ENCODE measurements around the gene TBPL1. TPM values are rescaled to one million over a fixed set of nuclear protein-coding genes. Genes with fewer than 3 reads are reported as not detected.

Gene TBPL1
- total RNA-seq, 4 donors from 2014 or later = 4.5 to 8.0 (median 6.0) TPM

DNA sequence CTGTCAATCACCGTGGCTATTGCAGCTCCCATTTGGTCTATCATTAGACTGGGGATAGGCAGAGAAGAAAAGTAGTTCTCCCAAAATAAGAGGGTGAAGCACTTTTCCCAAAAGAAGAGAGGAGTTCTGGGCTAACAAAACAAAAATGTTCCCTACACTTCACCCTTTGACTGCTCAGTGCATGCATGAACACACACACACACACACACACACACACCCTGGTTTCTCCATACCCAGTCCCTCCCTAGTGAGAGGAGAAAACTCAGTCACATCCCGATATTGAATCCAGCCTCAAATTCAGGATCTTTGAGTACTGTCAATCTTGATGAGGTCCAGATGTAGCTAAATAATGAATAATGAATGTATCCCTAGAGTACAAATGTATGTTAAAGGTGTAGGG, 4.6 kb upstream of the TBPL1 start:
- TF ChIP-seq, protein P1, sequence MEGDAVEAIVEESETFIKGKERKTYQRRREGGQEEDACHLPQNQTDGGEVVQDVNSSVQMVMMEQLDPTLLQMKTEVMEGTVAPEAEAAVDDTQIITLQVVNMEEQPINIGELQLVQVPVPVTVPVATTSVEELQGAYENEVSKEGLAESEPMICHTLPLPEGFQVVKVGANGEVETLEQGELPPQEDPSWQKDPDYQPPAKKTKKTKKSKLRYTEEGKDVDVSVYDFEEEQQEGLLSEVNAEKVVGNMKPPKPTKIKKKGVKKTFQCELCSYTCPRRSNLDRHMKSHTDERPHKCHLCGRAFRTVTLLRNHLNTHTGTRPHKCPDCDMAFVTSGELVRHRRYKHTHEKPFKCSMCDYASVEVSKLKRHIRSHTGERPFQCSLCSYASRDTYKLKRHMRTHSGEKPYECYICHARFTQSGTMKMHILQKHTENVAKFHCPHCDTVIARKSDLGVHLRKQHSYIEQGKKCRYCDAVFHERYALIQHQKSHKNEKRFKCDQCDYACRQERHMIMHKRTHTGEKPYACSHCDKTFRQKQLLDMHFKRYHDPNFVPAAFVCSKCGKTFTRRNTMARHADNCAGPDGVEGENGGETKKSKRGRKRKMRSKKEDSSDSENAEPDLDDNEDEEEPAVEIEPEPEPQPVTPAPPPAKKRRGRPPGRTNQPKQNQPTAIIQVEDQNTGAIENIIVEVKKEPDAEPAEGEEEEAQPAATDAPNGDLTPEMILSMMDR (IDR thresholded peaks at IDR 0.05; ENCODE audit: low read depth) = no peak

DNA sequence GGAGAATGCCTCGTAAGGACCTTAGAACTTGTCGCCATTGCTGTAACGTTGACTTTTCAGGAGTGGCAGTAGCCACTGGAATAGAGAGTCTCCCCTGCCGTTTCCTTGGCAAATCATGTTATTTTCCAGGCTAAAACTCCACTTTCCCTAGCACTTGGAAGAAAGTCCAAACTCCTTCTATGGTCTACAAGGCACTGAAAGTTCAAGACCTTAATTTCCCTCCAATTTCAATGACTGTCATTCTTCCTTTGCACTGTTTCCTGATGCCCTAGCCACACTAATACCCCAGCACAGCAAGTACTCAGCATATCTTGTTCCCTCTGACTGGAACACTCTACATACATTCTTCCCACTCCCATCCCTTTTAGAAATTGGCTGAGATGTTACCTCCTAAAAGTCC, 1.8 kb upstream of the TBPL1 start:
- TF ChIP-seq, protein P1 (IDR thresholded peaks at IDR 0.05; ENCODE audit: low read depth) = no peak

DNA sequence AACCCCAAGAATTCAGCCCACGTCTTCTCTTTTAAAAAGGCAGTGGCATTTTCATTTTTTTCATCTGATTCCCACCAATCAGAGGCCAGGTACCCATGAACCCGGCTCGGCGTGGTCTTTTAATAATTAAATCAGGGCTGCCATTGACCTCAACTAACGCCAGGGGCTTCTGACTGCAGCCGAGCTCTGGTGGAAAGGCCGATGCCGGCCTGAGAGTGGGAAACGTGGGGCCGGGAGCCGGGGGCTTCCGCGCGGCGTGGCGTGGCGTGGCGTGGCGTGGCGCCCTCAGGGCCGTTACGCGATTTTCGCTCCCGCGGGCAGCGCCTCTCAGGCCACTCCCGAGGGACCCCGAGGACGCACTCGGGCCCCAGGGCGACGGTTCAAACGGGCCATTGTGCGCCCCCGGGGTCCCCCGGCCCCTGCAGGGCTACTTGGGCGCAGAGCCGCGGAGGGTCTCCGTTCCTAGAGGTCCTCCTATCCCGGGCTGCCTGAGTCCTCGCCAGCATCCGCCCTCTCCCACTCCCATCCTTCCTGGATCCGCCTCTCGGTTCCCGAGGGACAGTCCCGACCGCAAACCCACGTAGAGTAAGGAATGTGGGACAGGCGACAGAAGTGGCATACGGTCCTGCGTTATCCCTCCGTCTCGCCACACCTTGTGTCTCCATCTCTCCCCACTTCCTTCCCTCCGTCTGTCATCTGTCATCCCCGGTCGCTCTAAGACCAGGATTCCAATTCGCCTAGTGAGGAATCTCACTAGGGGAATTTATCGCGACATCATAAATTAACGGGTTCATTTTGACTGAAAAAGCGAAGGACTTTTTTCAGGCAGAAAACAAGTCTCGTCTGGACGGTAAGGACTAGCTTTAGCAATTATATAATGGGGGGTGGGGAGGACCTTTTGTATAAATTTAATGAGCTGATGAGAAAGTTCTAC, 876 bp upstream of the TBPL1 start:
- TF ChIP-seq, protein P1 (IDR thresholded peaks at IDR 0.05; ENCODE audit: low read depth) = no peak

DNA sequence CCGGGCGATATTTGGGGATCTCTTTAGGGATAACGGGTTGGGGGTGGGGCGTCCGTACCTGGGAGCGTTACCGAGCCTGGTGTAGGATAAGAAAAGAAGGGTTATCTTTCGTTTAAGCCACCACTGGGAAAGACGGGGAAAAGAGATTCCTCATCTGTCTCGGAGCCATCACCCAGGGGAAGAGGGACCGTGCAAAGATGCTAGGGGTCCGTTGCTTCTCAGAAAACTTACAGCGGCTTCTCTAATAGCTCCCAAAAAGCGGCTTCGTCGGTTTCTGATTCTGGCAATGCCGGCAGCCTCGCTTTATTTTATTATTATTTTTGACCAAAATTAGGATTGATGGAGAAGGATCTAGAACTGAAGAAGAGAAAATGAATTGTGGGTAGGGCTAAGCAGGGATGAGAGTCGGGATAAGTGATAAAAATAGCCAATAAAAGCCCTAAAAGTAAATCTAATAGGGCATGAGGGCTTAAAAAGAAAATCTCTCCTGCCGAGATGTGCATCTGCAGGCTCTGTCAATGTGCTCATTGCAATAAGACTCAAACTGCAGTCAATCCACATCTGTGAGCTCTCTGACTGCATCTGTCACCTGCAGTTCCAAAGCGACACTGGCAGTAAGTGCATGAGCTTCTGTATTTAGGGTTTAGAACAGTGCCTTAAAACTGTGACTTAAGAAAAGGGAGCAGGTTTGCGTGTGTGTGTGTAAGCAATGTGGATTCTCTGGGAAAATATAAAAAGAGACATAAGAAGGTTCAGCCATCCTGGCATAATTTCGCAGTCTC, 801 bp downstream of the TBPL1 start:
- TF ChIP-seq, protein P1 (IDR thresholded peaks at IDR 0.05; ENCODE audit: low read depth) = no peak

DNA sequence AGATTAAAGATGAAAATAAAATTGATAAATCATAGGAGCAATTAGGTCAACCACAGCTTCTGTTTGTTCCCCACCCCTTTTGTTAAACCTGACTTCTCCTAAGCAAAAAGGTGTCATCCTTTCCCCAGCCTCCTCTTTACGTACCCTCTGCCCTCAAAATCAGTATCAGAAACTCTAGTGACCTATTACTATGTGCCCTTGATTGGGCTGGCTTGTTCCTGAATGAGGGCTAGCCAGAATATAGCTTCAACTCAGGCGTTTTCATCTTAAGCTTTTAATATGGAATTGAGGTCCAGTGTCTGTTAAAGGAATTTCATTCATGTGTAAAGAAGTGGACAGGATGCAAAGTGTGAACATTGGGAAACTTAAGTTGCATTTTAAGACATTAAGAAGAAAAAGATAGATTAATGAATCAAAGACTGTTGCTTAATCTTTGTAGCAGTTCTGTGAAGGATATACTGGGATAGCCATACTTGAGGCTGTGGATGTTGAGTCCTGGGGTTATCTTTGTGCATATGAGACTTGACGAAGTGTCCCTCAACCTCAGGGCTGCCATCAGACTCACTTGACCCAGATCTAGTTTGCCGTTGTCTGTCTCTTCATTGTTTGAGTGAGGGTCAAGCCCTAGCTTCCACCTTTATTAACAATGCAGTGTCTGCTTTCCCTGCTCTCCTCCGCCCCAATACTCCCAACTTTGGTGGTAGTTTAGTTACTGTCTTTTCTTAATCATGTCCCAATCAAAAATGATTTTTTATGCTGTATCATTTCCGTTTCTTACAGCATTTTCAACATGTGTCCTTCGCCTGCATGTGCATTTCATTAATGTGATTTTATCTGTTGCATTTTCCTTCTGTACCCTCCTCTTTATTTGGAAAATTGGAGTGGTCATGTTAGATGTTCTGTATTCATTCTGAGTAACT, 1.9 kb downstream of the TBPL1 start:
- TF ChIP-seq, protein P1 (IDR thresholded peaks at IDR 0.05; ENCODE audit: low read depth) = no peak

DNA sequence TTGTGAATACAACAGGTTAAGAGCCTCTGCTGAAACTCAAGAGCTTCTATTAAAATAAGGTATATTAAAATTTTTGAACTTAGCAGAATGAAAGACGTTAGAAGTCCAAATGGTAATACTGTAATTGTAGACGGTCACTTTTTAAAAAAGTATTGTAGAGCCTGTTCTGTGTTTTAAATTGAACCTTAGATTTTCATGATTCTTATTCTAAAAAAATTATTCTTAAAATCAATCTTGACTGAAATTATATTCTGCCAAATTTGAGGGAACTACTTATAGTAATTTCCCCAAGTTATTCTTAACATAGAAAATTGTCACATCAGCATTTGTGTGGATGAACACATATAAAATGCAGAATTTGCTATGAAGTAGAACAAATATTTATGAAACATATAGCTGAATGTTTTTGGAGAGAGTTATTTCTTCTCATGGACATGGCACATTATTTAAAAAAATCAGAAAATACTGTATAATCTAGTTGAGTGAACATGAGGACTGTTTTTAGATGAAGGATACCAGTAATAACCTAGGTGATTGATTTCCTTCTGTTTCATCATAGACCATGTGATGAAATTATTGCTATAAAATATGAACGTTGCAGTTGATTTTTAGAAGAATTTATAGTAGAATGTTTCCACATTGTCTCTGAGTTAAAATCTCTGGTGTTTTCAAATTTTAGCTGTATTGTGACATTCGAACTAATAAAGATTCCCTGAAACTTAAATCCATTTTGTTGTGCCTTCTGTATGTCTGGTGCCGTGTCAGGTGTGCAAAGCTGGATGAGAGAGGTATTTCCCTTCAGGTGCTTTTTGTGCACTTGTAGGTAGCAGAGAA, 2.8 kb downstream of the TBPL1 start:
- TF ChIP-seq, protein P1 (IDR thresholded peaks at IDR 0.05; ENCODE audit: low read depth) = no peak
